ENCODE data around the gene CKAP2L.

The CKAP2L gene

DNA sequence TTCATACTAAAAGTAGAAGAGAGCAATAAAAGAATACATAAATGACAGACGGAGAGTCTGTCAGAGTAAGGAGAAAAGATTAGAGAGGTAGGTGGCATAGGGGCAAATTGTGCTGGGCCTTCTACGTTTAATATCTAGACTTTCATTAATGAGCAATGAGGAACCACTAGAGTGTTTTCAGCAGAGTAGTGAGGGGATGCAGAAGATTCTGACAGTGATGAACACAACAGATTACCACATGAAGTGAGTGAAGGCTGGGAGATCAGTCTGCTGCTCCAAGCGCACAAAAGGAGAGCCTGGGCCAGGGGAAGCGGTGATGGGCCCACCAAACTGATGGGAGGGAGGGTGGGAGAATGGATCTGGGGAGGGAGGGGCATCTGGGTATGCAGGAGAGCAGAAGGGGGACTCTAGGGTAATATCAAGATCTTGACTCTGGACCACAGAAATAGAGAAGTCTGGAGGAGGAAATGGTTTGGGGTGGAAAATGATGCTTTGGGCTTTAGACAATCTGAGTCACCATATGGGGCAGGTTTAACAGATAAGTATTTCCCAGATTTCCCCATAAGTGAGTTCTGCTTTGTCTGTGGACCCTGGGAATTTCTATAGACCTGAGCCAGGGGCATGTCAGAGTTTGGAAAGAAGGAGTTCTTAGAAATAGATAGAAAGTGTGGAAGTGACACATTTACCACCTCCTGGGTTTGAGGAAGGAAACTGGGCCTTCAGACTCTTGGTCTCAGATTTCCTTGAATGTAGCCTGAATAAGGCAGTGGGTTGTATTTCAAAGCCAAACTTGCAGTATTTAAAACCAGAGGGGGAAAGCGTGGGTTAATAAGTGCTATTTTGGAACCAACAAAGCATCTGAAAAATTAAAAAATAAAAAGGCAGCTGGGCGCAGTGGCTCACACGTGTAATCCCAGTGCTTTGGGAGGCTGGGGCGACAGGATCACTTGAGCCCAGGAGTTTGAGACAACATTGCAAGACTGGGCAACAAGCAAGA, 34.9 kb upstream of the CKAP2L start:
- no peak overlapping the region for H3K4me3 ChIP-seq (ENCODE audit: low read length)
- TF ChIP-seq ZNF274 (IDR thresholded peaks at IDR 0.05; ENCODE audit: low read depth, low read length), result no peak

GRCh38 chr2:112796486-112796885, 32.1 kb upstream of the CKAP2L start:
- no peak for TF ChIP-seq ZNF274 (IDR thresholded peaks at IDR 0.05; ENCODE audit: low read depth, low read length)
- H3K4me3 ChIP-seq (ENCODE audit: low read length), result no peak overlapping the region

DNA sequence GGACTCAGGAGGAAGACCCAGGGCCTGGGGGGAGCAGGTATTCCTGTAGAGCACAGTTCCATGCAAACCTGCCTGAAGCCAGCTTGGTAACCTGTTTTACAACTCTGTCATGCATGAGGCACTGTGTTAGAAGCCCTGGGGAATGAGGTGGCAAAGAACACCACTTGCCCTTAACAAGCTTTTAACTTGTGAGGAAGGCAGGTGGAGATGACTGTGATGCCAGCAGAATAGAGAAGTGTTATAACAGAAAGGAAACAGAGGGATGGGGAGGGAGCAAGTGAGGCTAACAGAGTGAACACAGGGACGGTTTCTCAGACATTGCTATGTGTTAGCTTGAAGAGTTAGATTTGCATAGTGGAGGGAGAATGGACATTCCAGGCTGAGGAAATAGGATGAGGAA, 31.4 kb upstream of the CKAP2L start:
- H3K4me3 ChIP-seq (ENCODE audit: low read length), result no peak overlapping the region
- TF ChIP-seq ZNF274 (IDR thresholded peaks at IDR 0.05; ENCODE audit: low read depth, low read length), result no peak

- no peak overlapping the region for H3K4me3 ChIP-seq (ENCODE audit: low read length)
- no peak for TF ChIP-seq ZNF274 (IDR thresholded peaks at IDR 0.05; ENCODE audit: low read depth, low read length)
Measured at GRCh38 chr2:112794841-112795240, 30.4 kb upstream of the CKAP2L start.

DNA sequence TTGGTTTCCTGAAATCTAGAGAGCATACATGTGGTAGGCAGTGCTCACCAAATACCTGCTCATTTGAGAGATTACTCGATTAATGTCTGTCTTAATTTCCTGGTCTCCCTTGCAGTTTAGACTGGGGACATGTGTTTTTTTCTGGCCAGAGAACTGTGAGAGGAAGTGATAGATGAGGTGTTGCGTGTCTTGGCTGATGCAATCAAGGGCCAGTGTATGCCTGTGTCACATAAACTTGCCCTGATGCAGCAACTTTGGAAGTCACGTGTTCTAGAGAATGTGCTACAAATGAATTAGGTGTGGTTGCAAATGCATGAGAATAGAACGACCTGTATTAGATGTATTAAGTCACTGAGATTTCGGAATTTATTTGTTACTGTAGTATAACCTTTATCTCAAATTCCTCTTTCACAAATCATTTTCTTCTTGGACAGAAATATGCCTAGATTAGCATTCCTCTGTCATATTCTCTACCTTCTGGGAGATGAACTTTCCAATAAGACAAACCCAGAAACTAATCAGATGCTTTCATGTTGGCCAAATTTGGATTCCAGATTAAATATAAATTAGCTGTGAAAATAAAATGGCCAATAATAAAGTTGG, 29.8 kb upstream of the CKAP2L start:
- TF ChIP-seq ZNF274 (IDR thresholded peaks at IDR 0.05; ENCODE audit: low read depth, low read length), result no peak
- no peak overlapping the region for H3K4me3 ChIP-seq (ENCODE audit: low read length)

GRCh38 chr2:112793449-112793978, 29.1 kb upstream of the CKAP2L start:
- no peak overlapping the region for H3K4me3 ChIP-seq (ENCODE audit: low read length)
- no peak for TF ChIP-seq ZNF274 (IDR thresholded peaks at IDR 0.05; ENCODE audit: low read depth, low read length)

GRCh38 chr2:112792419-112792818, 28.0 kb upstream of the CKAP2L start:
- no peak for TF ChIP-seq ZNF274 (IDR thresholded peaks at IDR 0.05; ENCODE audit: low read depth, low read length)
- no peak overlapping the region for H3K4me3 ChIP-seq (ENCODE audit: low read length)

- no peak for TF ChIP-seq ZNF274 (IDR thresholded peaks at IDR 0.05; ENCODE audit: low read depth, low read length)
- H3K4me3 ChIP-seq (ENCODE audit: low read length), result no peak overlapping the region
Measured at GRCh38 chr2:112791693-112792230, 27.4 kb upstream of the CKAP2L start.

GRCh38 chr2:112791019-112791418, 26.6 kb upstream of the CKAP2L start:
- no peak for TF ChIP-seq ZNF274 (IDR thresholded peaks at IDR 0.05; ENCODE audit: low read depth, low read length)
- no peak overlapping the region for H3K4me3 ChIP-seq (ENCODE audit: low read length)

DNA sequence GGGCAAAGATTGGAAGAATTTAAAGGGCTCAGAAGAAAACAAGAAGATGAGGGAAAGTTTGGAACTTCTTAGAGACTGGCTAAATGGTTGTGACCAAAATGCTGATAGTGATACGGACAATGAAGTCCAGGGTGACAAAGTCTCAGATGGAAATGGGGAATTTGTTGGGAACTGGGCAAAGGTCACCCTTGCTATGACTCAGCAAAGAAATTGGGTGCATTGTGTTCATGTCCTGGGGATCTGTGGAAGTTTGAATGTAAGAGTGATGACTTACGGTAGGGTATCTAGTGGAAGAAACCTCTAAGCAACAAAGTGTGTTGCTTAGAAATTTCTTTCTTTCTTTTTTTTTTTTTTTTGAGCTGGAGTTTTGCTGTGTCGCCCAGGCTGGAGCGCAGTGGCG, 25.9 kb upstream of the CKAP2L start:
- no peak for TF ChIP-seq ZNF274 (IDR thresholded peaks at IDR 0.05; ENCODE audit: low read depth, low read length)

GRCh38 chr2:112789186-112789585, 24.8 kb upstream of the CKAP2L start:
- no peak overlapping the region for H3K4me3 ChIP-seq (ENCODE audit: low read length)
- no peak for TF ChIP-seq ZNF274 (IDR thresholded peaks at IDR 0.05; ENCODE audit: low read depth, low read length)

More for the DNA sequence above, 25.9 kb upstream of the CKAP2L start:
- no peak overlapping the region for H3K4me3 ChIP-seq (ENCODE audit: low read length)

DNA sequence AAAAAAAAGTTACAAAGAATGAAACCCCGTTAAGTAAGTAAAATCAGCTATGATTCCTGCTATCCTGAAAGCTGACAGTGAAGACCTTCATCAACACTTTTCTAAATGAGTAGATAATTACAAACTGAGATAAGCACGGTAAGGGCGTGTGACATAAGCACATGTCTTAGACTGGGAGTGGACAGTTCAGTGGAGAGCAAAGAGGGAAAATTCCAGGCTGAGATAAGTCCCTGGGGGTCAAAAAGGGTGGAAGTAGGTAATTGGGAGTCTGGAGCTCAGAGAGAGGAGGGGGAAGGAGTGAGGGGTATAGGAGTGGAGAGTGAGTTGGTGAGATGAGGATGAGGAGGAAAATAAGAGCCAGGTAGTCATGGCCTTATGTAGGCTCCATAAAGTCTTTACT, 24.2 kb upstream of the CKAP2L start:
- TF ChIP-seq ZNF274 (IDR thresholded peaks at IDR 0.05; ENCODE audit: low read depth, low read length), result no peak

GRCh38 chr2:112787729-112788393, 23.5 kb upstream of the CKAP2L start:
- TF ChIP-seq ZNF274 (IDR thresholded peaks at IDR 0.05; ENCODE audit: low read depth, low read length), result no peak
- no peak overlapping the region for H3K4me3 ChIP-seq (ENCODE audit: low read length)

More for the DNA sequence above, 24.2 kb upstream of the CKAP2L start:
- no peak overlapping the region for H3K4me3 ChIP-seq (ENCODE audit: low read length)

DNA sequence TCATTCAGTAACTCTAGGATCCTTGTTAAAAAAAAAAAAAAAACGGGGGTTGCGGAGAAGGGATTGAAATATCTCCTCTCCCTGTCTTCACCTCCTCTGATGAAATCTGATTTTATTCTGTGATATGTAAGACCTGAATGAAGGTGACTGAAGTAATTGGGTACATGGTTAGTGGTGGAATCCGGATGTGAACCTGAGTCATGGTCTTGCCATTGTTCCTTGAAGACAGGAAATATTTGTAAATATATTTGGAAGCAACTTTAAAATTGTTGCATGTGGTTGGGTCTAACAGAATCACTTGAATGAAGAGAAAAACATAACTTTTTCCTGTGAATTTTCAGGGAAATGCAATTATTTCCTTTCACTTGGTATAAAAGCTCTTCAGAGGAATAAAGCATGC, 22.9 kb upstream of the CKAP2L start:
- no peak overlapping the region for H3K4me3 ChIP-seq (ENCODE audit: low read length)
- no peak for TF ChIP-seq ZNF274 (IDR thresholded peaks at IDR 0.05; ENCODE audit: low read depth, low read length)
